ENCODE measurements around the gene LYSMD3.
"Not testable (repeated sequence)": the region's sequence is repeated elsewhere in the genome, so short reads cannot be mapped to it uniquely, and the experiment has no call there.

Gene LYSMD3

DNA sequence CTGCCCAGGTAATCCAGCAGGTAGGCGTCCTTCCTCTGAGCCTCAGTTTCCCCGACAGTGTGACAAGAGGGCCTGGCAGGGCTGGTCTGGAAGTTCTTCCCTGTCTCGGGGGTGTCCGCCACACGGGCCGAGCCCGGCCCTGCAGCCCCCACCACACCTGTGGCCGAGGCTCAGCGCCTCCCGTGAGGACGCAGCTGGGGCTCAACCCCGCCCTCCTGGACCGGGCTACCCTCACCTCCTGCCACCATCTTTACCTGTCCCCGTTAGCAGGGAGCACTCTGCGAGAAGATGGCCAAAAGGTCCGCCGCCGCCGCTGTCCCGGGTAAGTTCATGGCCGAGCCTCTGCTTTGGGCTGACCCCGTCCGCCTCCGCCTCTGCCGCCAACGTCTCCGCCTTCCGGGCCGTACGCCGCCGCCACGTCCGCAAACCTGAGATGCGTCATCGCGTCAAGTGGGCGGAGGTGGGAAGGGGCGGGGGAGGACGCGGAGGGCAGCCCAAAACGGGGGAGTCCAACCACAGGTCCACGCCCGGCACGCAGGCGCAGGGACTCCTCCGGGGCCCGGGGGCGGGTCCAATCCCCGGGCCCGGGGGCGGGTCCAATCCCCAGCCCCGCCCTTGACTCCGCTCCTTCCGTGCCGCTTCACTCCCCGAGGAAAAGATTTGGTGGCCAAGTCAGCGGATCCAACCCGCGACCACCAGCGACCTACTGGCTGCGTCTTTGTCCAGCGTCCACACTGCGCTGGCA lies at the start of gene LYSMD3:
LYSMD3 (minus strand) TSS at position 391 of the 745 bp plus-strand sequence. CDS start 4,295 bp downstream, outside the sequence.
- DNase-seq = peak; percentile 62 to 97 (median 92)

DNA sequence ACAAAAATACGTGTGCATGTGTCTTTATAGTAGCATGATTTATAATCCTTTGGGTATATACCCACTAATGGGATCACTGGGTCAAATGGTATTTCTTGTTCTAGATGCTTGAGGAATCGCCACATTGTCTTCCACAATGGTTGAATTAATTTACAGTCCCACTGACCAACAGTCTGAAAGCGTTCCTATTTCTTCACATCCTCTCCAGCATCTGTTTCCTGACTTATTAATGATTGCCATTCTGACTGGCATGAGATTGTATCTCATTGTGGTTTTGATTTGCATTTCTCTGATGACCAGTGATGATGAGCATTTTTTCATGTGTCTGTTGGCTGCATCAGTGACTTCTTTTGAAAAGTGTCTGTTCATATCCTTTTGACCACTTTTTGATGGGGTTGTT lies 47.2 kb upstream of the LYSMD3 start:
- not testable (repeated sequence) for DNase-seq

DNA sequence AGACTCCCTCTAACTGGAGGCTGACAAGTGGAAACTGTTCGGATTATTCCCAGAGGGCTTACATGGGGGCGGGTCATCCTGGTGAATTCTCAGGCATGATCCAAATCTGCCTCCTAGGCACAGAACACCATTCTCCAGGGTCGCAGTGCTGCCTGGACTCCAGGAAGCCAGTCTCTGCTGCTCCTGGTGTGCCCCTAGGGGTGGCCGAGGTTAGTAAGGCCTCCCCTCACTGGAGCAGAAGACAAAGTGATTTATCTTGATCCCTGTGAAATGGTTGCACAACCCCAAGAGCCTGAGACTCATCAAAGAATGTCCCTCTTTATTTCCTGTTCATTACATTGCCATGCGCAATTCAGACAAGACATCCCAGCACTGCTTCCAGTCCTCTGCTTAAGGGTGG lies 46.3 kb upstream of the LYSMD3 start:
- no peak for DNase-seq

DNA sequence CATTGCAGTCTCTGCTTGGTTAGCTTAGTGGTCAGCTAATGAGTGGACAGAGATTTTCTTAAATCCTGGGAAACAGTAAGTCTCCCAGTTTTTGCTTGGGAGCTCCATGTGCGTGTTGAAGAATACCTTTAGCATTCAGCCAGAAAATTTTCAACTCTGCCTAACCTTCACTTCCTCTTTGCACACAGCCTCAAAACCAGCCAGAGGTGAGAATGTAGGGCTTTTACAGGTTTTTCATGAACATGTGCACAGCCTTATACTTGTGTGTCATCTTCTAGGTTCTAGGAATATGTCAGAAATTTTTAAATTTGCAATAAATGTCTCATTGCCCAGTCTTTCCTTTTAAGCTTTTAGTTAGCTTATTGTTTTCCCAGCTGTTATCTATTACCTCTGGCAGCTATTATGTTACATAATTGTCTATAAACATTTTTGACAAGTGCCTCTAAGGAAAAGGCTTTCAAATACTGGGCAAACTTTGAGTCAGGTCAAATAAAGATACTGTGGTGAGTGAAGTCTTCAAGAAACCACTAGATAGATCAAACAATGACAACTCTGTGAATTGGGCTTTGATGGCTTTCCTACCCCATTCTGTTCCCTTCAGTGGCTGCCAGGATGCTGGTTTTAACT lies 41.9 kb upstream of the LYSMD3 start:
- no peak for DNase-seq

DNA sequence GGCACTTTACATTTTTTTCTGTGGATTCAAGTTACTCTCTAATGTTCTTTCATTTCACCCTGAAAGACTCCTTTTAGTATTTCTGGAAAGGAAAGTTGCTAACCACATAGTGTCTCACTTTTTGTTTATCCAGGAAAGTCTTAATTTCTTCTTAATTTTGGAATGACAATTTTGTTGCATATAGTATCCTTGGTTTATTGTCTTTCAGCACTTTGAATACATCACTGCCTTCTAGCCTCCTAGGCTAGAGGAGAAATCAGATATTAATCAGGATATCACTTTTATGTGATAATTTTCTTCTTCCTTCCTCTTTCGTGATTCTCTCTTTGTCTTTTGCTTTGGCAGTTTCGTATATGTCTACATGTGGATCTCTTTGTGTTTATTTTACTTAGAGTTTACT lies 40.6 kb upstream of the LYSMD3 start:
- no peak for DNase-seq

DNA sequence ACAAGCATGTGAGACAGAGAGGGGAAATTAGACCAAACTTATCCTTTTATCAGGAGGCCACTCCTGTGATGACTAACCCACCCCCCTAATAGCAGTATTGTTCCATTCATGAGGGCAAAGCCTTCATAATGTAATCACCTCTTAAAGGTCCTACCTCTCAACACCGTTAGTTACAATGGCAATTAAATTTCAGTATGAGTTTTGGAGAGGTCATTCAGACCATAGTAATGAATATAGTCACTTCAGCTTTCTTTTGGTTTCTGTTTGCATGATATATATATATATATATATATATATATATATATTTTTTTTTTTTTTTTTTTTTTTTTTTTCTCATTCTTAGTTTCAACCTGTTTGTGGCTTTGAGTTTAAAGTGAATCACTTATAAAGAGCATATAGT lies 39.7 kb upstream of the LYSMD3 start:
- DNase-seq = no peak

DNA sequence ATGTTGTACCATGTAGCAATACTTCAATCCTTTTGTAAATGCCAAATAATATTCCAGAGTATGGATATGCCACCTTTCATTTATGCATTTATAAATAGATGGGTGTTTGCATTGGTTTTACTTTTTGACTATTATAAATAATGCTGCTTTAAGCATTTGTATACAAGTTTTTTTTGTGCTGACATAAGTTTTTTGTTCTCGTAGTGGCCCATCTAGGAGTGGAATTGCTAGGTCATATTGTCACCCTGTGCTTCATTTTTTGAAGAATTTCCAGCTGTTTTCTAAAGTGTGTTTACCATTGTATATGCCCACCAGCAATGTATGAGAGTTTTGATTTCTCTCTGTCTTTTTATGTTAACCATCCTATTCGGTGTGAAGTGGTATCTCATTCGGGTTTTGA lies 36.1 kb upstream of the LYSMD3 start:
- DNase-seq = no peak

DNA sequence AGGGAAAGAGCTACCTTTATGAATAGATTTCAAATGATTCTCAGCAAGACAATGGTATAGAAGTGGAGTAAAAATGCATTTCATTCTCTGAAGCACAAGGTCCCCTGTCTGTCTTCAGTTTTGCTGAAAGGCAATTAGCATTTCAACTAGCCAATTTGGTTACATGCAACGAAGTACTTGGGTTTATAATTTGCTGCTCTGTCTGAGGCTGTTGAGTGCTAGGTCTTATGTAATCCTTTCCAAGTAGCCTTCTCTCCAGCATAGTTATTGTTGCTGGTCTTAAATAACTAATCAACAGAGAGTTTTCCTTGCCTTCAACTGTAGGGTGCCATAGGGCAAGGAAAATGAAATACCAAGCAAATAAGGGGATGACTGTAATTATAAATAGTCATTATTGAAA lies 33.7 kb upstream of the LYSMD3 start:
- DNase-seq = no peak

DNA sequence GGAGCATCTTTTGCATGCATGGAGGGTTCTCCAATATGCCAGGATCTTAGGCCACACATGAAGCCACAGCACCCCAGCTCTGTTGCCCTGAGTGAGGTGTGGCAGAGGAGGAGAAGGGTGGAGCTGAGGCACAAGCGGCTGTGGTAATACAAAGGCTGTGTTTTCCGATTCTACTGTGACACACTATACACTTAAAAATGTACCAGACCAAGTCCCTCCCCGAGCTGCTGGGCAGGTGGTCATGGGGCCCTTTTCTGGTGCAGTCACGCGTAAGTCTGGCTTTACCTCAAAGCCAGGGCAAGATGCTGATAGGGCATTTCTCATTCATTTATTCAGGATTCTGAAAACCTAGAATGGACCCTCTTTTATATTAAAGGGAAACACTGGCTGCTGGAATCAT lies 33.0 kb upstream of the LYSMD3 start:
- no peak for DNase-seq

DNA sequence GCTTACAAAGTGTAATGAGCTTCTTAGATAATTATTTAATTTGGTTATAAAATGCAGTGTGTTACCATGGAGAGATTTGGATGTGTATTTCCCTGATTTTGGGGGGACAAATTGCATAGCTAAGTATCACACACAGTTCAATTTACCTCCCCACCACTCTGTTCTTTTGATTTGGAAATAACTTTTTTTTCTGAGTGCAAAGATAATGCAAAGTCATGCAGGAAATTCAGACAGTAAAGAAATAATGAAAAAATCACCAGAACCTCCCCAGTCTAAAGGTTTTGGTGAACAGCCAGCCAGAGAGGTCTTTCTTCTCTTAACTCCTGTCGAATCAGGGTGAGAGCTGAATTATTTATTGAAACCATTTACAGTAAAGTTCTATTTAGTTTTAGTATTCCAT lies 32.4 kb upstream of the LYSMD3 start:
- no peak for DNase-seq

DNA sequence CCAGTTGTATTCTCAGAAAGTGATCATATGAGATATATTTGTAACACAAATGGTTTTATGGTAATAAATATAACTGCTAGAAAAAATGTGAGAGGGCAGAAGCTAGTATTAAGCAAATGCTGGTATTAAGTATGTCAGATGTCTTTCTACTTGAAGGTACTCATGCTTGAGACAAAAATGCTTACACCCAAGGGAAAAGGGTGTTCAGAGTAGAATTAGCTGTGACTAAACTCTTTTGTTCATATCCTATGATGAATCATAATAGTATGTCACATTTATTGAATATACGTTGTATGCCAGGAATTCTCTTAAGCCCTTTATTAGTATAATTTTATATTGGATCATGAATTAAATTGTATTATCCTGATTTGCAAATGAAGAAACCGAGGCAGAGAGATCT lies 31.4 kb upstream of the LYSMD3 start:
- DNase-seq = no peak

DNA sequence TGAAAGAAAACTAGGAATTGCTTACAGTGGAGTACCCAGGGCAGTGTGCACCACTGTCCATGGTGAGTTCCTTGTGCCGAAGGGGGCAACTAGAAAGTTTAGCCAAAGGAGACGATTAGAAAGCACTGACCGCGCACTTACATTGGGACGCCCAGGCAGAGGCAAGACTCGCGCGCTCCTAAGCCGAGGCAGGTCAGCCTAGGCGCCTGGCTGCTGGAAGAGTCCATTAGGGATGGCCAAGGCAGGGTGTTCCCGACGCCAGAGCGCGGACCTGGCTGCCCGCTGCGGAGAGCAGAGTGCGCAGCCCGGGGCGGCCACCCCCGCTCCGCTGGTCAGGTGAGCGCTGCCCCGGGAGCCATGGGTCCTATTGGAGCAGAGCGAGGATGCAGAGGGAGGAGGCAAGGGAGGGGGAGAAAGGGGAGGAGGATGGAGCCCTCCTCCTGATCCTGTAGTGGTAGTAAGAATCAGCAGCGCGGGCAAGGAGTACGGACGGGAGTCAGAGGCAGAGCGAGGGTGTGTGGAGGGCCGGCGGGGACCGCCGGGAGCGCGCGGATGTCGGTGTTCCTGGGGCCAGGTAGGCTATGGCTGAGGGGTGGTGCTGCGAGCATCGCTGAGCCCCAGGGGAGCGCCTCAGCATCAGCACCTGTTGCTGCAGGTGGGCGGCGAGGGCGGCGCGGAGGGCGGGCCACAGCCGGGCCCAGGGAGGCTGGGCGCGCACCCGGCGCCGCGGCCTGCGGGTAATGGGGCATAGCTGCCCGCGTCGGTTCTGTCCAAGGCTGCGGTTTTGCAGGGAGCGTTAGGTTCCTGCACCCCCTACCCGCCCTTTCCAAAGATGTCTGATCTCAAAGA lies 29.2 kb upstream of the LYSMD3 start, which contains the start of gene ADGRV1:
ADGRV1 (plus strand) TSS at position 454 of the 849 bp plus-strand sequence; CDS start at position 553, 99 bp downstream.
- DNase-seq = peak in 56 of 58 donors; percentile 24 to 91 (median 69)

DNA sequence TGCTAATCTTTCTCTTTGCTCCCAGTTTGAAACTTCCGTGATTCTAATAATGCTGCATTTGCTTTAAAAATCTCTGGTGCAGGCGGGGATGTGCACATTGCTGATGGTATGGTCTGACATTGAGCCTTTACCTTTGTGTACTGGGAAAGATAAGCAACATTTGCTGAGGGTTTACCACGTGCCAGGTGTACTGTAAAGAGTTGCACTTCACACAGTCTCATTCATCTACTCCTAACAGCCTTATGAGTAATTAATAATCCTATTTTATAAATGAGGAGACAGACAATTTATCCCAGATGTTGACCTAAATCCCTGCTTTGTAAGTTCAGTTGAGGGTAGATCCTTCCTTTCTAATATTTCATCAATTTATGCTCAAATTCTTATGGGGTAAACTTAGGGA lies 28.5 kb upstream of the LYSMD3 start:
- DNase-seq = no peak

DNA sequence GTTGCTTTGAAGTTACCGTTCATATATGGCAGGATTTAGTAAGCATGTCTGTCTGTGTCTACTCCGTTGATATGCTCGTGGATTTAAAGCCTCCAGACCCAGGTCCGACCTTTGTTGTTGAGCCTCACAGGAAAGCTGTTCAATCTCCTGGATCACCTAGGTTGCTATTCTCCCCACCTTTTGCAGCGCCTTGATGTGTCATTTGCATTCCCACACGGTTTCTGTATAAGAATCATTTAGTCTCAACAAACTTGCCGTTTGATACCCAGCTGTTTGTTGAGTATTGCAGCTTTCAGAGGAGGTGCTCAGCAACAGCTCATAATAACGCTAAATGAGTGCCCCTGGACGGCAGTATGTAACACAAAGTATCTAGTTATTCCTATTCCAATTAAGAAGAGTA lies 28.0 kb upstream of the LYSMD3 start:
- DNase-seq = no peak

DNA sequence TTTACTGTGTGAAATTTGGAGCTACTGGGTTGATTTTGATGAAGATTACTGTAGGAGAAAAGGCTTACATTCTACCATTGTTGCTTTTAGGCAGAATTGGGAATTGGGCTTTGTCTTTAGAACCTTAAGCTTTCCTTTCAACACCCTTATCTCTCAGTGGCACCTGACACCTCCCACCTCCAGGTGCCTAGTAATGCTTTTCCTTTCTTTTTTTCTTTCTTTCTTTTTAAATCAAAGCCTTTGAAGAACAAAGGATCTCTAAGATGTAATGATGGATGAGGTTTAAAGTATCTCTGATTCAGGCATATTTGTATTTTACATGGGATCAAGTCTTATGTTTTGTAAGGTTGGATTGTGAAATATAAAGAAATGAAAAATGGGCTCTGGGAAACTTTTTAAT lies 26.3 kb upstream of the LYSMD3 start:
- no peak for DNase-seq

DNA sequence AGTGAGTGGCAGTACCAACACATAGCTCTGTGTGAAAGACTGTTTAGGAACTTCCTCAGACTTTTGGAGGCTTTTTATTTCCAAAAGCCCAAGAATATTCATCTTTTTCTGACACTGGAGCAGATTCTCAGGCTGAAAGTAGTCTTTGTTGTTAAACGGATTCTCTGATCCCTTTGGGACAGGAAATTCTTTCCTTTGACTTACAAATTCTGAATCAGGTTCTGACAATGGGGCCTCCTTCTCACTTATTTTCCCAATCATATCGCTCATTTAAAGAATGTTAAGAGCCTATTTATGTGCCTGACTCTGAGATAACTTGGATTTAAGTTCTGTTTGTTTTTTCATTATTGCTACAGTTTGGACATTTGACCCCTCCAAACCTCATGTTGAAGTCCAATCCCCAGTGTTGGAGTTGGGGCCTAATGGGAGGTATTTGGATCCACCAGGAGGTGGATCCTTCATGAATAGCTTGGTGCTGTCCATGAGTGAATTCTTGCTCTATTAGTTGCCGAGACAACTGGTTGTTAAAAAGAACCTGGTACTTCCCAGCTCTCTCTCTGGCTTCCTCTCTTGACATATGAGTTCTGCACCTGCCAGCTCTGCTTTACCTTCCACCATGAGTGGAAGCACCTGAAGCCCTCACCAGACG lies 25.1 kb upstream of the LYSMD3 start:
- no peak for DNase-seq

DNA sequence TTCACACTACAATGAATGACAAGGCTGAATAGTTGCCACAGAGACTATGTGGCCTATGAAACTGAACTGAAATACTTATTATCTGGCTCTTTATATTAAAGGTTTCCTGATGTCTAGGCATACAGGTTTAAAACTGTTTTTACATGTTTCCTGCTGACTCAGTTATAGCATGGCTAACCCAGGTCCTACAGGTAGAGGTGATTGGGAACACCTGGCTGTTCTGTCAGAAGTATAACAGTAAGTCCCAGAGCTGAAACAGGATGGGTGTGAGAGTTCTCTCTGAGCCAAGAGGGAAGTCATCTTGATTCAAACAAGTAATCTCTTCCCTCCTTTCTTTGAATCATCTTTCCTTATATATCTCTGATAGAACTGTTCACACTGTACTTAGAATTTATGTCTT lies 24.3 kb upstream of the LYSMD3 start:
- DNase-seq = no peak

DNA sequence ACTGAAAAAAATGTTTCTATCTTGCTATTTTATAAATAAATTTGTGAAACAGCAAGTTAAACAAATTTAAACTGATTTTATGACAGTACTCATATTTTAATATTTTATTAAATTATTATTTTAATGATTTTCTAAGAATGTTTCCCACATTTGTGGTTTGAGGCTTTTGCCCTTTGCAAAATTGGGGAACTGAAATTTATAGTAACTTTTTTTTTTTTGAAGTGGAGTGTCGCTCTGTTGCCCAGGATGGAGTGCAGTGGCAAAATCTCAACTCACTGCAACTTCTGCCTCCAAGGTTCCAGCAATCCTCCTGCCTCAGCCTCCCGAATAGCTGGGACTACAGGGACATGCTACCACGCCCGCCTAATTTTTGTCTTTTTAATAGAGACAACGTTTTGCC lies 22.0 kb upstream of the LYSMD3 start:
- DNase-seq = no peak

DNA sequence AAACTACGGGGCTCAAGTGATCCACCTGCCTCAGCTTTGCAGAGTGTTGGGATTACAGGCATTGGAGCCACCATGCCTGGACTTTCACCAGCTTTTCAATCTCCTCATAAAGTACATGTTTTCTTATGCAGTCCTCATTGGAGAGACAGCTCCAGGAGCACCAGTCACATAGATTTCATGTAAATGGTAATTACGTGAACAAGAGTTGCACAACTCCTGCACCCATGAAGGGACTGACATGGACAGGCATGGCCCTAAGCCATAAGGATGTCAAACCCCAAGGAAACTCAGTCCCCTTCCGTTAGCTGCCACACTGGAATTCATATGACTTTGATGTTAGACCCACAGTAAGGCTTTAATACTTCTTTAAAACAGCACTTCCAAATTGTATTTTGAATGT lies 21.6 kb upstream of the LYSMD3 start:
- no peak for DNase-seq

DNA sequence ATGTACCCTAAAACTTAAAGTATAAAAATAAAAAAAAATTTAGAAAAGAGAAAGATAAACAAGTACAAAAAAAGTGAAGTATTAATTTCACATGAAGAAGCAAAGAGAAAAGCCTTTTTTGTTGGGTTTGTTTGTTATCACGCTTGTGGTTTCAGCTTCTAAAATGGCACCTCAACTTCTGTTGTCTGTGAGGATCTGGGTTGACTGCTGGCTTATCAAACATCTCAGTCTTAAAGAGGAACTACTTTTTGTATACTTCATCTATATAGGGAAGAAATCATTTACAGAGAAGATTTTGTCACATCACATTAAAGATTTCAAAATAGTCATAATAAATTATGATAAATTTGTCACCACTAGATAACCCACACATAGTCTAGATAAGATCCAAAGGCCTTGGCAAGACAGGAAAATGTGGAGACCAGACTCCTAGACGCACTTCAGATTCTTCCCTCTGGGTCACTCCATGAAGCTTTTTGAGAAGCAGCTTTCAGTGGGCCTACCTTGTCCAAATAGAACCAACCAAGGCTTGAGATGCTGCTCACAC lies 20.4 kb upstream of the LYSMD3 start:
- DNase-seq = no peak

DNA sequence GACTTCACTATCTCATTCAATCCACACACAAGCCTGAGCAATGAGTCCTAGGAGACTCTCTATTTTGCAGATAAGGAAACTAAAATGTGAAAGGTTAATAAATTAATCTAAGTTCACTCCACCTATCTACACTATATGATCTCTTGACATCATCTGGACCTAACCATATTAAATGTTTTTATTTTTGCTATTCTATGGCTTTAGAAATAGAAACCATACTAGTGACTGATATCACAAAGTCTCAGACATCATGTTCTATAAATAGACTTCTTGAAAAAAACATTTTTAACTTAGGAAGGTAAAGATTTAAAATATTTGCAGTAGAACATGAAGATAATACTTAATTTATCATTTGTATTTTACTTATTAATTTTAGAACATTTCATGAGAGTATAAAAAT lies 19.8 kb upstream of the LYSMD3 start:
- no peak for DNase-seq
